HG02938 (cell line): Measurements from ENCODE around the gene ZNF534.
"Not testable (repeated sequence)": the region's sequence is repeated elsewhere in the genome, so short reads cannot be mapped to it uniquely, and the experiment has no call there.

Experiments
- ATAC-seq: cut with Tn5 transposase; IDR thresholded peaks from one replicate; pipeline ENCODE4 v1.9.1; 2021; ENCODE audit warnings: mild to moderate bottlenecking, moderate library complexity; ENCODE audit not compliant: unreplicated experiment

The ZNF534 gene

DNA sequence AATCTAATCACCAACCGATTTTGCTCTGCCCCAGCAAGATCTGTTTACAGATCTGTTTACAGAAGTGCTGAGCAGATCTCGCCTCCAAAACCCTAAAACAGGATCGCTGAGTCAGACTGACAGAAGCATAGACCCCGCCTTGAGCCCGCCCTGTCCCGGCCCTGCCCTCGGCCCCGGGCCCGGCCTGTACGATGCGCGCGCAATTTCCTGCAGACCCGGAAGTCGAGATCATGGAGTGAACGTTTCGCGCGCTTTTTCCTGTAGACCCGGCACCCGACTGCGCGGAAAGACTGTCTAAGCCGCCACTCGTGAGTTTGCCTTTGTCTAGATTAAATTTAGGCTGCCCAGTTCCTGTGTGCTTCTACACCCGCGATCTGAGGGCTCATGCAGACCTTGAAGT, at the start of gene ZNF534:
Gene ZNF534 (plus strand): TSS at position 212 of the 400 bp plus-strand sequence. CDS start 2,327 bp downstream, outside the sequence.
- ATAC-seq, result no peak

DNA sequence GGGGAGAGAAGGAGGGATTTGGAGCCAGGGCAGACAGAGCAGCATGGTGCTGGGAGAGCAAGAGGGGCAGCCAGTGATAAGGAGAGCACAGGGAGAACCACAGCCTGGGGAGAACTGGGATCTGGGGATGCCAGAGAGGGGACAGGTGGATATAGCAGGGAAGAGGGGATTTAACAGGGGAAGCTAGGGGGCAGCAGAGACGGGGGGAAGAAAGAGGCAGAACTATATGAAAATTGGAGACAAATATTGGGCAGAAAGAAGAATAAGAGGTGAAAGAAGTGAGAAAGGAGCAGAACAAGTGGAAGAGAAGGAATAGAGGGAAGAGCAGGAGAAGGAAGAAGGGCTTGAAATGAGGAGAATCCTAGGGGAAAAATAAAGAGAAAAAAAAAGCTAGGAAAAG, 37.8 kb upstream of the ZNF534 start:
- no peak for ATAC-seq

GRCh38 chr19:52397310-52398080, 31.5 kb upstream of the ZNF534 start, which contains the start of gene ZNF528:
ZNF528 (plus strand) TSS chr19:52397849; CDS start chr19:52402014, 4,165 bp downstream.
- peak; percentile 68 for ATAC-seq

GRCh38 chr19:52398081-52398441, 30.9 kb upstream of the ZNF534 start:
- peak; percentile 29 for ATAC-seq

DNA sequence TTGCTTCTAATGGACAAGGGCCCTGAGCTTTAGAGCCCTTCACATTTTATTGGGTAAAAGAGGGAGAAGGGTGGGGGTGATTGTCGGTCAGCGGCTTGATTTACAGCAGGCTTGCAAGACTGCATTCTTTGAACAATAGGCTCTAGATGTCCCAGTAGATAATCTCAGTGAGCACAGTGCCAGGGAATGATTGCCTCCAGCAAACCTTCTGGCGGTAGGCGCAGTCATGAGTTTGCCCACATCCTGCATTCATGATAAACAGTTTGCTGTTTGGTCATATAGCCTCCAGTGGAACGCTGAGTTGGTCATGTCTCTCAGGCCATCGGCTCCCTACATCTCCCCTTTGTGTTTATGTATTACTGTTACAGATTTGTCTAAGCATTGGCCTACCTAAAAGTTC, 18.7 kb upstream of the ZNF534 start:
- no peak for ATAC-seq

- ATAC-seq, result no peak
Measured at GRCh38 chr19:52415711-52416110, 13.2 kb upstream of the ZNF534 start.

DNA sequence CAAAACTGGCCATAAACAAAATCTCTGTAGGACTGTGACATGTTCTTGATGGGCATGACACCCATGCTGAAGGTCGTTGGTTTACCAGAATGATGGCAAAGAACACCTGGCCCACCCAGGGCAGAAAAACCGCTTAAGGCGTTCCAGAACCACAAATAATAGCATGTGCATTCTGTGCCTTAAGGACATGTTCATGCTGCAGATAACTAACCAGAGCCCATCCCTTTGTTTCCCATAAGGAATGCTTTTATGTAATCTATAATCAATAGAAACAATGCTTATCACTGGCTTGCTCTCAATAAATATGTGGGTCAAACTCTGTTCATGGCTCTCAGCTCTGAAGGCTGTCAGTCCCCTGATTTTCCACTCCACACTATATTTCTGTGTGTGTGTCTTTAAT, 13.2 kb downstream of the ZNF534 start:
- no peak for ATAC-seq

DNA sequence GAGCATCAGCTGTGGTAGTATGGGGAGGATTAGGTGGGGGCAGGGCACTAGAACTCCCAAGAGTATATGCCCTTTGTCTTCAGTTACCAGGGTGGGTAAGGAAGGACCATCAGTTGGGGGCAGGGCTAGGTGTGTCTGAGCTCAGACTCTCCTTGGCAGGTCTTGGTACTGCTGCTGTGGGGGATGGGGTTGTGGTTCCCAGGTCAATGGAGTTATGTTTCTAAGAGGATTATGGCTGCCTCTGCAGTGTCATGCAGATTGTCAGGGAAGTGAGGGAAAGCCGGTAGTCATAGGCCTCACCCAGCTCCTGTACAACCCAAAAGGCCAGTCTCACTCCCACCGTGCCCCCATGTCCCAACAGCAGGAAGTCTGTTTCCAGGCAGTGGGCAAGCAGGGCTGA, 15.6 kb downstream of the ZNF534 start:
- no peak for ATAC-seq

DNA sequence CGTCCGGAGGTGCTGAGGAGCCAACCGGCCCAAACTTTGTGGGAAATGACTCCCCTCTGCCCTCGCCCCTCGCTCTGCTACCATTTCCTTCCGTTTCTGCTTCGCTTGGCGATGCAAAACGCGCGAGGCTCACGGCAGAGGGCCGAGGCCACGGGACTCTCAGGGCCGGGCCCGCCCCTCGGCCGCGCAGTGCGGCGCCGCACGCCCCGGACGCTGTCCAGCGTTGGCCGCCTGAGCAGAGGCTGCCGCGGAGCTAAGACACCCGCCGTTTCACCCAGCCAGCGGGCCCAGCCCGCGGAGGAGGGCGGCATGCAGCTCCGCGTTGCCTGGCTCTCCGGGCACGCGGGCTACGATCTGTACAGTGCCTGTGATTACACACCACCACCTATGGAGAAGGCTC, 22.3 kb downstream of the ZNF534 start:
- ATAC-seq, result no peak

- no peak for ATAC-seq
Measured at GRCh38 chr19:52453324-52454094, 24.6 kb downstream of the ZNF534 start, which contains the start of gene ZNF578. ZNF578 (plus strand) TSS chr19:52453553; CDS start chr19:52501846, 48,293 bp downstream.

GRCh38 chr19:52464798-52465470, 36.0 kb downstream of the ZNF534 start:
- no peak for ATAC-seq

DNA sequence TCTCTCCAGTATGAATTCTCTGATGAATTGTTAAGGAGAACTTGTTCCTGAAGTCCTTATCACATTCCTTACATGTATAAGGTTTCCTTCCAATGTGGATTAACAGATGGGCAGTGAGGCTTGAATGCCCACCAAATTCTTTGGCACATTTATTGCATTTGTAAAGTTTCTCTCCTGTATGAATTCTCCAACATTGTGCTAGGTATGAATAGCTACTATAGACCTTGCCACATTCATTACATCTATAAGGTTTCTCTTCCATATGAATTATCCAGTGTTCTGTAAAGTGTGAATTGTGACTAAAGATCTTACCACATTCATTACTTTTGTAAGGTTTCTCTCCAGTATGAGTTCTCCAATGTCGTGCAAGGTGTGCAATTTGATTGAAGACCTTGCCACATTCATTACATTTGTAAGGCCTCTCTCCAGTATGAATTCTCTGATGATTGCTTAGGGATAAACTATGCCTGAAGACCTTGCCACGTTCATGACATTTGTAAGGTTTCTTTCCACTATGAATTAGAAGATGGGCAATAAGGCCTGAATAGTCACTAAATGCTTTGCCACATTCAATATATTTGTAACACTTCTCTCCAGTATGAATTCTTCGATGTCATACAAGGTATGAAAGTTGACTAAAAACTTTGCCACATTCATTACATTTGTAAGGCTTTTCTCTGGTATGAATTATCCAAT, 44.9 kb downstream of the ZNF534 start:
- ATAC-seq, result no peak

GRCh38 chr19:52474351-52475127, 45.6 kb downstream of the ZNF534 start:
- no peak for ATAC-seq

- ATAC-seq, result not testable (repeated sequence)
Measured at GRCh38 chr19:52484111-52484743, 55.3 kb downstream of the ZNF534 start.

DNA sequence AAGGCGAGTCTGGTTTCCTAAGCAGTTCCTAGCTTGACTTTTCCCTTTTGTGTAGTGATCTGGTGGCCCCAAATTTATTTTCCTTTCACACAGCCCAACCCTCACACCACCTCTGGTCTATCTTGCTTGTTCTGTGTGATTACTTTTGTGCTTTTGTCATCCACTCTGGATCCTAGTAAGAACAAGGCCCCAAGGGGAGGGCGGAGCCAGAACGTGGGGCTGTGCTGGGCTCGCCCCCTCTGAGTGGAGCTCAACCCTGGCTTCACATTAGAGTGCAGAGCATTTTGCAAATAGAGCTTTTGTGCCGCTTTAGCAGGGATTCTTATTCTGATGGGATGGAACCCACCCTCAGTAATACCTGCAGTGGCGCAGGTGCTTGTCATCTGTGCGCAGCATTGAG, 56.1 kb downstream of the ZNF534 start:
- ATAC-seq, result not testable (repeated sequence)

DNA sequence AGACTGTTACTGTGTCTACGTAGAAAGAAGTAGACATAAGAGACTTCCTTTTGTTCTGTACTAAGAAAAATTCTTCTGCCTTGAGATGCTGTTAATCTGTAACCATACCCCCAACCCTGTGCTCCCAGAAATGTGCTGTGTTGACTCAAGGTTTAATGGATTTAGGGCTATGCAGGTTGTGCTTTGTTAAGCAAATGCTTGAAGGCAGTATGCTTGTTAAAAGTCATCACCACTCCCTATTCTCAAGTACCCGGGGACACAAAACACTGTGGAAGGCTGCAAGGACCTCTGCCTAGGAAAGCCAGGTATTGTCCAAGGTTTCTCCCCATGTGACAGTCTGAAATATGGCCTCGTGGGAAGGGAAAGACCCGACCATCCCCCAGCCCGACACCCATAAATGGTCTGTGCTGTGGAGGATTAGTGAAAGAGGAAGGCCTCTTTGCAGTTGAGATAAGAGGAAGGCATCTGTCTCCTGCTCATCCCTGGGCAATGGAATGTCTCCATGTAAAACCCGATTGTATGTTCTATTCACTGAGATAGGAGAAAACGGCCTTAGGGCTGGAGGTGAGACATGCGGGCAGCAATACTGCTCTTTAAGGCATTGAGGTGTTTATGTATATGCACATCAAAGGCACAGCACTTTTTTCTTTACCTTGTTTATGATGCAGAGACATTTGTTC, 56.8 kb downstream of the ZNF534 start:
- not testable (repeated sequence) for ATAC-seq

GRCh38 chr19:52492201-52492993, 63.4 kb downstream of the ZNF534 start:
- ATAC-seq, result no peak

DNA sequence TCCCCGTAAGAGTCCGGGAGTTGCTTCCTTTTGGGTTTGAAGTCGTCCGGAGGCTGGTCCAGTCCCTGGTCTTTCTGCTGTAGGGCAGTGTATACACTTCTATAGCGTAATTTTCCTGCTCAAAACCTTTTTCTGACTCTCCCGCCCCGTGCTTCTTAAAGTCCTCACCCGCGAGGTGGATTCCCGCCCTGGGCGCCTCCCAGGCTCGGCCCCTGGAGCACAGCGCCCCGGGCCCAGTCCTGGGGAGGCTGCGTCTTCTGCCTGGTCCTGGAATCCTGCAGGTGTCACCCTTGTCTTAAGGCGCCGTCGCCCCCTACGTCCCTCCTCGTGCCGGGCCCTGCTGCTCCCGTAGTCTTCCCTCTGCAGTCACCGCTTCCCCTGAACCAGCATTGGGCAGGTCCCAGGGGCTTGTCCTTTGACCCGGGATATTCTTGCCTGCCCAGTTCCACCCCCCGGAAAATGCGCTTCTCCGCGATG, 64.1 kb downstream of the ZNF534 start:
- no peak for ATAC-seq
